Stimulated activated naive CD8-positive, alpha-beta T cell treated with anti-CD3 and anti-CD28 coated beads, Interleukin-15, Interleukin-2, amounts not matched to agents 100 U/mL and 50 U/mL, for 24 hours (primary cell): ENCODE measurements around the gene PIGN.

Experiments used
- ATAC-seq: fragments of 150-1000 bp; cut with Tn5 transposase; one replicate; pipeline ENCODE4 v1.10.0; 2021
- DNase-seq: peaks from one replicate; pipeline ENCODE4 v3.0.0; 2021

The PIGN gene

DNA sequence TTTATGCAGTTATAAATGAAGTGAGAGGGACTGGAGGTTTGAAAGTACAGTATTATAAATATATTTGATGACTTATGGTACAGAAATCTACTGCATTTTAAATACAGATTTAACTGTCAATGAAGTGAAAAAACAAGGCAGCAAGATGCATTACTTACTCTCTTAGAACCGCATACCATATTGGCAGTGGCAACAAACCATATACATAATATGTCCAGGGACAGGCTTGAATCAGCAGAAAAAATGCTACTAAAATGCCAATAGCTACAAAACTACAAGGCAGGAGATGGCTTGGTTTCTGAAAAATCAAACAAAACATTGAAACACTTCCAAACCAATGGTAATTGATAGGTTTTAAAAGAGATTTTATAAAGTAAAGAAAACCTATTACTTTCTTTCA, 77.2 kb downstream of the PIGN start:
- DNase-seq (no peak), ATAC-seq (no peak)

DNA sequence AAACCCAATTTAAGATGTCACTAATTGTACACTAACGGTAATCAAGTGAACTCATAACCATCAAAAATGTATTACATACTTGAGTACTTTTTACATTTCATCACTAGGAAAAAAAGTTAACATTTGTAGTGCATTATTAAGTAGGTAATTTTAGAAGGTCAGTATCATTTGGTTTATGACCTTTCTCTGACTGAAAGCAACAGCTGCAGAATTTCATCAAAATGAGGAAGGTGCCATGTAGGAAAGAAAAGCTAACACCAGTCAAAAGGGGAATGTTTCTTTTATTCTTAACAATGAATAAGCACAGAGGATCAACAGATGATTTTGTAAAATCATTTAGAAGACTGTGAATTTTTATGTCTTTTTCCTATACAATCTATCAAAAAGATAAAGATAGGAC, 79.0 kb downstream of the PIGN start:
- ATAC-seq, result no peak
- no peak for DNase-seq

DNA sequence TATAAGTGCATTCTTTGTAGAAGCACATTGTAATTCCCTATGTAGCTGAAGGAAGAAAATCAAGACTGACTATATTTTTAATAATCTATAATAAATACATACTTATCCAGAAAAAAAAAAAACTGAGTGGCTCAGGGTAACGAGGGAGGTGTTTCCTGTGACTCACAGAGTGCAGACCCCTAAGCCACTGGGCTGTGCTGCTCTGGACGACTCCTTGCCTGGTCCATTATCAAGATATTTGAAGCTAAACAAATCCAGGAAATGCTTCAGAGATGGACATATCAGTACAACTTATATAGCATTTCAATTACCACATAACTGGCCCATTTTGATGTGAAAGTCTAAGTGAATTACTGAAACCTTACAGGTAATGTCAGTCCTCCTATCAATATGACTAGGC, 80.6 kb downstream of the PIGN start:
- ATAC-seq, result no peak

GRCh38 chr18:62105376-62105775, 81.5 kb downstream of the PIGN start:
- no peak for ATAC-seq

More for the DNA sequence above, 80.6 kb downstream of the PIGN start:
- DNase-seq, result no peak

DNA sequence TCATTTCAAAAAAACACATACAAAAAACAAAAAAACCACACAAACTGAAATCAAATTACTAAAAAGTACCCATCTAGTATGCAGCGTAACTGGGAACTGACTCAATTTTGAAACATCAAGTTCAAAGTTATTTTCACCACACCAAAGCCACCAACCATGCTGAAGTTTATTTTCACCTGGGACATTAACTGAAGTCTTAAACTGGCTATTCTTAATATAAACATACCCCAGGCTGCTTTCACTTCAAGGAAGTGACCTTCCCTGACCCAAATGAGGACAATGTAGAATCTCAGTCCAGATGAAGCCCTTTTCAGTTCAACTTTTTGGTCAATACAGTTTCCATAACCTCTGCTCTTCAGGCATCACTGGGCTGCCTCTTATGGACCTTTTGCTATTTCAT, 84.6 kb downstream of the PIGN start:
- ATAC-seq (no peak), DNase-seq (no peak)

More at GRCh38 chr18:62105376-62105775, 81.5 kb downstream of the PIGN start:
- DNase-seq, result no peak

- no peak for ATAC-seq
- no peak for DNase-seq
Measured at GRCh38 chr18:62101321-62101721, 85.5 kb downstream of the PIGN start.

- ATAC-seq, result no peak
Measured at GRCh38 chr18:62098960-62099359, 87.9 kb downstream of the PIGN start.

GRCh38 chr18:62097698-62098097, 89.2 kb downstream of the PIGN start:
- DNase-seq (no peak), ATAC-seq (no peak)

More at GRCh38 chr18:62098960-62099359, 87.9 kb downstream of the PIGN start:
- DNase-seq, result no peak

DNA sequence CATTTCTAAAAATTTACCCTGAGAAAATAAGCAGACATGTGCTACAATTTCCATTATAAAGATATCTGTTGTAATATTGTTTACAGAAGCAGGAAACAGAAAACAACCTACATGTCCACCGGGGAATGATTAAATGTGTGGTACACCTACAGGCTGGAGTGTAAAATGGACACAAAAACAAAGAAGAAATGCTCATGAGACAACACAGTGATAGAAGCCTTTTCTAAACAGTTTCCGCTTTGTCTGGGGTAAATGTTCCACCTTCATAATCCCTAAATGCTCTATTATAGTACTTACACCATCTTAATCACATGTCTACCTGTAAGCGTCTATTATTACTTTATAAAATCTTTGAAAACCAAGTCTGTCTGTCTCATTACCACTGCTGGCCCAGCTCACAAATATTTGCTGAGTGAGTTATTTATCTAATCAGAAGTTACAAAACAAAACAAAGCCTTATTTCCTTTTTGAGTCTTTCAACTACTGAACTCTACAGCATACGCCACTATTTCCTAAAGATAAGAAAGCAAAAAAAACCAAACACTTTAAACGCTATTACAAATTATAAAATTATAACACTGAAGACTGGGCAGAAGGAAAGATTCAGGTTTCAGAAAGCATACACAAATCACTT, 95.3 kb downstream of the PIGN start:
- no peak for DNase-seq
- ATAC-seq, result no peak

GRCh38 chr18:62089174-62089573, 97.7 kb downstream of the PIGN start:
- ATAC-seq (no peak), DNase-seq (no peak)

GRCh38 chr18:62088156-62088555, 98.7 kb downstream of the PIGN start:
- no peak for ATAC-seq
- no peak for DNase-seq

DNA sequence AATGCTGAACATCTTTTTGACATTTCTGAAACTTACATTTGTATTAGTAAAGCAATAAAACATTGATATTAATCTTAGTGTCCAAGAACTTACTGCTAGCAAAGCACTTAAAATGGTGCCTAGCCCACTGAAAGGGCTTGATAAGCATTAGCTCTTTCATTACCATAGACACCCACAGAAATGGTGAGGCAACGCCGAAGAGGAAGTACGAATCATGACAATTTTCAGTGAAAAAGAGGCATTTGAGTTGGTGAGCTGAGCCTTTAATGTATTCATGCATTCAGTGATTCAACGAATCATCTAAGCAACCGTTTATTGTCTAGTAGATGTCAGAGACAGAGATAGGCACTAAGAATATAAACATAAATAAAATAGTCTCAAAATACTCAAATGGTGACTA, 101.1 kb downstream of the PIGN start:
- ATAC-seq, result no peak
- DNase-seq, result no peak

DNA sequence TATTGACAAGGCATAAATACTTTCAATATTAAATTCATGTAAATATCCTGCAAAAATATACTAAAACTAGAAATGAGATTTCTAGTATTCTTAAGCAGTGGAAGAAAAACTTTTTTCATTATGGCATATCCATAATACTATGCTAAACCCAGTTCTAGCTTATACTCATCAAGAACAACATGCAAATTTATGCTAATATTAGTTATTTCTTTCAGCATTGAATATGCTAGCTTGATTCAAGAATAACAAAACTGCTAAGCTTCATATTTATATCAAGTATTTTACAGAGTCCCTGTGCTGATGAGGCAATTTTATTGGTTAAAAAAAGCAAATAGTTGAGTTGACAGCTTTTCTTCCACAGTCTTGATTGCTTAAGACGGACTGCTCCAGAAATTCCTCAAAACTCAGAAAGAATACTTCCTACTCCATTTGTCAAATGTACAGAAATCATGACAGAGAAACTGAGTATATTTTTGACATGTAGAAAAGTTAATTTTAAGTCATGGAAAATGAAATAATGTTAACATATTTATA, 105.0 kb downstream of the PIGN start:
- ATAC-seq (no peak), DNase-seq (no peak)

DNA sequence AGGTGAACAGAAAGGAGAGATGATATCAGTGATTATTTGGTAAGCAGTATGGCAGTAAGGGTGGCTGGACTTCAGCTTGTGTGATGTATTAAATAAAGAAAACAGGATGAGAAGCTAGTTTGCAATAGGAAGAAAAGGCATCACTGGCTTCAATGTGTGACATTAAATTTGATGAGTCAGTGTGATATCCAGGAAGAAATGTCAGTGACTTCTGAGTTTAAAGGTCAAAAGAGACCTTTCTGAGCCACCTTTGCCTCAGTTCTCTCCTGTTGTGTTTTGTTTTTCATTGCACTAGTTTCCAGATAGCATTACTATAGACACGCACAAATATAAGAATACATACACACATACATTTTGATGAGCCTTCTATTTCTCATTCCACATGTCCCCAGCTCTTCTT, 105.6 kb downstream of the PIGN start:
- ATAC-seq (peak; percentile 68), DNase-seq (no peak)

DNA sequence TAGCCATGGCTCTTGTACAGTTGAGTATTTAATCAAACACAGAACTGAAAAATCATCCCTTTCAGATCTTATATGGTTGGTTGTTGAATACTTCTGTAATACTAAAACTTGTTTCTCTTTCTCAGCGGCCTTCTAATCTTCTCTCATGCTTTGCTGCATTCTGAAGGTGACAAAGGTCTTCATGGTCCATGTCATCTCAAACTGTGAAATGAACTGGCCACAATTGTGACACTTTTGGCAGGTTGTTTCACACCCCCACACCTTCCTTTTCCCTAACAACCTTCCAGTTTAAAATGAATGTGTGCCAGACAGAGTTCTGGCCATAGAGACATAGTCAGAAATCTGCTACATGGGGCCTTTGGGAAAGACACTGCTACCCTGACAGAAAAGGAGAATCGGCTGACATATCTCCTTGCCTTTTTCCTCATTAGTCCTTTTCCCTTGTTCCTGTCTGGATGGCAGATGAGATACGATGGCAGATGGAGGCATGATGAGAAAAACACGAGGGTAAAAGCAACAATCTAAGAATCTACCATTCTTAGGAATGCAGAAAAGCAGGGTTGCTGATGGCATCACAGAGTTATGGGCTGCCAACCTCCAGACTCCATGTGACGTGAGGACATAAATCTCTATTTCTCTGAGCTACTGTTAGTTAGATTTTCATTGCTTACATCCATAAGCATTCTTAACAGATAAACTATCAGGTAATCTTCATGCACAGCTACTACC, 106.5 kb downstream of the PIGN start:
- no peak for DNase-seq
- ATAC-seq, result no peak

DNA sequence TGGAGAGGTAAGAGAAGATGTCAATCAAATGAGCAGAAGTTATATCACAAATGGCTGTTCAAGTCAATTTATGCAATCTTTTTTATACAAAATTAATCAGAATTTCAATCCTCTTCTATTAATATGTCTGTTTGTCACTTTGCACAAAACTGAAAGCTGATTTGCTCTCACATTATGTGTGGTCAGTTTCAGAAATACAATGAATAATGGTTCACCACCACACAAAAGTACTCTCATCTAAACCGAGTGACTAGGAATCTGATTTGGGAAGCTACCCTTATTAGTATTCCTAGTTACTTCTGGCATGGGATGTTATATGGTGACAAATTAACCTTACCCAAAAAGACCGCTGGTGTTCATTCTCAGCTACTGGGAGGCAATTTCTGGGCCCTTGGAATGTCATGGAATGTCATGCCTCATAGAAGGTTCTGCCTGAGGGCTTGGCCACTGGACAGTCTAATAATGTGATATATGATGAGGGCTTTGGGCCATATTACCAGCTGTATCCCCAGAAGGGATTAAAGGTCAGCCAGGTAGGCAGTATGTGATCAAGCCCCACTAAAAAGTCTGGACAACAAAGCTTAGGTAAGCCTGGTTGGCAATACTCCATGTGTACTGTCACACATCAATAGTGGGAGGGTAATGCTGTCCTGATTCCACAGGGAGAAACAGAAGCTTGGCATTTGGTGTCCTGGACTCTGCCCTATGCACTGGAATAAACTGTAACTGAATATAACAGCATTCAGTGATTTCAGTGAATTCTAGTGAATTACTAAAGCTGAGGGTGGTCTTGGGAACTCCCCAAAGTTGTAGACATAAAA, 113.2 kb downstream of the PIGN start:
- DNase-seq (no peak), ATAC-seq (no peak)

- DNase-seq (no peak), ATAC-seq (no peak)
Measured at GRCh38 chr18:62072370-62072769, 114.5 kb downstream of the PIGN start.

DNA sequence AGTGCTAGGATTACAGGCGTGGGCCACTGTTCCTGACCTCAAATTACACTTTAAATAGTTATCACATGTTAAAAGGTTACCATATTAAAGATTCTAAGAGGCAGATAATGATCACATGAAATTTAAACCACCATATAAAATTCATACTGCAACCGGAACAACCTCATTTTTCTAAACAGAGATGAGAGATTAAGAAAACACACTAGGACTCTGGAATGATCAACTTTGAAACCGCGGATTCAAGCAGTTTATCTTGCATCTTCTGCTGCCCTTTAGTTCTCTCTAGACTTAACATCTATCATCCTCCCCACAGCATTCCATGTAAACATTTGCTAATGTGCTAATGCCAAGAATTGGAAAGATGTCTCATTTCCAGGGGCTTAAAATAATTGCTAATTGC, 115.8 kb downstream of the PIGN start:
- no peak for ATAC-seq
- no peak for DNase-seq

DNA sequence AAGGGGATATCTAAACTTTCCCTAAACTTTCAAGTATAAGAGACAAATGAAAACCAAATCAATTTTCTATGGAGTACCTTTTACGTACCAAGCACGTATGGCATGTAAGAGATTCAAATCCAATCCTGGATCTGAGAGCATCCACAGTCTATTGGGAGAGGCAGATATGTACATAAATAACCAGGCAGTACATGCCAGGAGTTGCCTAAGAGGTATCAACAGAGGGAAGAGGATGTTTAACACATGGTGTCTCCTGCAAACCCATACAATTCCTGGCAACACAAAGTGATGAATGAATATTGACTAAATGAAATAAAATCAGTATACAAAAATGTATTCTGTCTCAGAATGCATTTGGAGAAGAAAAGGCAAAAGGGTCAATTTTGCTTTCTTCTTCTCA, 116.6 kb downstream of the PIGN start:
- no peak for ATAC-seq

DNA sequence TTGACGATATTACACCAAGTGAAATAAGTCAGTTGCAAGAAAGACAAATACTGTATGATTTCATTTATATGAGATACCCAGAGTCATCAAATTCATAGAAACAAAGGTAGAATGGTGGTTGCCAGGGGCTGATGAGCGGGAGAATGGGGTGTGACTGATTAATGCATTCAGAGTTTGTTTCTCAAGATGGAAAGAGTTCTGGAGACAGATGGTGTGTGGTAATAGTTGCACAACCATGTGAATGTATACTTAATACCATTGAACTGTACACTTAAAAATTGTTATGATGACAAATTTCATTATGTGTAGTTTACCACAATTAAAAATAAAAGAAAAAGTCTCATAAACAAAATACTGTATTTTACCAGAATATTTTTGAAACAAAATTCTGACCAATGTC, 117.3 kb downstream of the PIGN start:
- DNase-seq (no peak), ATAC-seq (no peak)

More for the DNA sequence above, 116.6 kb downstream of the PIGN start:
- DNase-seq, result no peak

- DNase-seq, result no peak
- ATAC-seq, result no peak
Measured at GRCh38 chr18:62066102-62066818, 120.6 kb downstream of the PIGN start.

GRCh38 chr18:62064361-62064760, 122.5 kb downstream of the PIGN start:
- no peak for ATAC-seq

More at GRCh38 chr18:62064361-62064760, 122.5 kb downstream of the PIGN start:
- no peak for DNase-seq
